GM12875 (cell line): ENCODE data around the gene NDFIP1.

ENCODE experiments used
- H3K4me3 ChIP-seq: one replicate; pipeline ENCODE4 v1.5.1; 2011; ENCODE audit warnings: low read depth, low read length, control low read depth
- TF ChIP-seq, protein P1 (sequence below): IDR thresholded peaks from 2 replicates; pipeline ENCODE4 v1.5.1; 2011; ENCODE audit warnings: low read depth, mild to moderate bottlenecking, control low read depth, inconsistent platforms, low read length, moderate library complexity, borderline replicate concordance; ENCODE audit not compliant: insufficient read depth

The NDFIP1 gene

DNA sequence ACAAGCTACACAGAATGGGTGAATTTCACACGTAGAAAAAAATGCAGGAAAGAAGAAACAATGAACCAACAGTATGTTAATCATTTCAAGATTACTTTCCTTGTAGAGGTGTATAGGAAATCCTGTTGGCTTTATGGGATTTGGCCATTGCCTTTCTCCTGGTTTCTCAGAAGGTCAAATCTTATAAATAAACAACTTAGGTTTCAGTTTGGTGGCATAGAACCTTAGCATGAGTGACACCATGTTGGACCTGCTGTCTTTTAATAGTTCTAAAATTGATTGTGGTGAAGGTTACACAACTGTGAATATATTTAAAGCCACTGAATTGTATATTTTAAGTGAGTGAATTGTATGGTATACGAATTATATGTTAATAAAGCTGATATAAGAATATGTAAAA lies 16.7 kb upstream of the NDFIP1 start:
- TF ChIP-seq, protein P1, sequence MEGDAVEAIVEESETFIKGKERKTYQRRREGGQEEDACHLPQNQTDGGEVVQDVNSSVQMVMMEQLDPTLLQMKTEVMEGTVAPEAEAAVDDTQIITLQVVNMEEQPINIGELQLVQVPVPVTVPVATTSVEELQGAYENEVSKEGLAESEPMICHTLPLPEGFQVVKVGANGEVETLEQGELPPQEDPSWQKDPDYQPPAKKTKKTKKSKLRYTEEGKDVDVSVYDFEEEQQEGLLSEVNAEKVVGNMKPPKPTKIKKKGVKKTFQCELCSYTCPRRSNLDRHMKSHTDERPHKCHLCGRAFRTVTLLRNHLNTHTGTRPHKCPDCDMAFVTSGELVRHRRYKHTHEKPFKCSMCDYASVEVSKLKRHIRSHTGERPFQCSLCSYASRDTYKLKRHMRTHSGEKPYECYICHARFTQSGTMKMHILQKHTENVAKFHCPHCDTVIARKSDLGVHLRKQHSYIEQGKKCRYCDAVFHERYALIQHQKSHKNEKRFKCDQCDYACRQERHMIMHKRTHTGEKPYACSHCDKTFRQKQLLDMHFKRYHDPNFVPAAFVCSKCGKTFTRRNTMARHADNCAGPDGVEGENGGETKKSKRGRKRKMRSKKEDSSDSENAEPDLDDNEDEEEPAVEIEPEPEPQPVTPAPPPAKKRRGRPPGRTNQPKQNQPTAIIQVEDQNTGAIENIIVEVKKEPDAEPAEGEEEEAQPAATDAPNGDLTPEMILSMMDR, result no peak
- no peak overlapping the region for H3K4me3 ChIP-seq

DNA sequence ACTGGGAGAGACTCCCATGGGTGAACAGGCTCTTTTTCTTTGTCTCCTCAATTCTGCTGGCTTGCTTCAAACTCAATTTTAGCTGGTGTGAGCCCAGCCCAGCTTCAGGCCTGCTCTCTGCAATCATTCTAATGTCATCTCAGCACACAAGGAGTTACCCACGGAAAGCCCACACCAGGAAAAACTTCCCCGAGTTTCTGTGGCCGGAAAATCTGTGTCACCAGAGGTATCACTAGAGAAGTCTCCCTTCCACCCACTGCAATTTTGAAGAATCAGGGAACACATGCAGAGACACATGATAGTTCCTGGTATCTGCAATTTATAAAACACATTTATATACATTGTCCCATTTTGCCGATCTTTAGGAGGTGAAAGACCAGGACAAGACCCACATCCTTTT lies 13.5 kb upstream of the NDFIP1 start:
- TF ChIP-seq, protein P1, result no peak
- H3K4me3 ChIP-seq, result no peak overlapping the region

DNA sequence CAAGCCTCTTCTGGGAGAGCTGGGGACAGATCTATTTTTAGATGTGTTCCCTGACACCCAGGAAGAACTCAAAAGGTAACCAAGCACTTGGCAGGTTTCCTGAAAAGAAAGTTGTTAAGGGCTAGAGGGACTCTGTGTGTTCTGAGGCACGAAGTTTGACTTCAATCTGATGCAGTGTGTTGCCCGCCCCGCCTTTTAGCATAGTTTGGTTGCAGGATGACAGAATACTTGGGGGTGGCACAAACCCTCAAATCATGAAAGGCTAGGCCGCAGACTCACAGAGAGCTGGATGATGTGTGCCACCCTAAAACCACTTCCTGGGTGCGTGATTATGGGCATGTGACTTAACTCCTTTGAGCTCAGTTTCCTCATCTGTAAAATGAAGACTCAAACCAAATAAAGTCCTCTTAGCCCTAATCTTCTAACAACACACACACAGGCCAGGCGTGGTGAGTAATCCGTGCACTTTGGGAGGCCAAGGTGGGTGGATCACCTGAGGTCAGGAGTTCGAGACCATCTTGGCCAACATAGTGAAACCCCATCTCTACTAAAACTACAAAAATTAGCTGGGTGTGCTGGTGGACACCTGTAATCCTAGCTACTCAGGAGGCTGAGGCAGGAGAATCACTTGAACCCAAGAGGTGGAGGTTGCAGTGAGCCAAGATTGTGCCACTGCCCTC lies 12.8 kb upstream of the NDFIP1 start:
- H3K4me3 ChIP-seq, result no peak overlapping the region
- TF ChIP-seq, protein P1, result no peak

DNA sequence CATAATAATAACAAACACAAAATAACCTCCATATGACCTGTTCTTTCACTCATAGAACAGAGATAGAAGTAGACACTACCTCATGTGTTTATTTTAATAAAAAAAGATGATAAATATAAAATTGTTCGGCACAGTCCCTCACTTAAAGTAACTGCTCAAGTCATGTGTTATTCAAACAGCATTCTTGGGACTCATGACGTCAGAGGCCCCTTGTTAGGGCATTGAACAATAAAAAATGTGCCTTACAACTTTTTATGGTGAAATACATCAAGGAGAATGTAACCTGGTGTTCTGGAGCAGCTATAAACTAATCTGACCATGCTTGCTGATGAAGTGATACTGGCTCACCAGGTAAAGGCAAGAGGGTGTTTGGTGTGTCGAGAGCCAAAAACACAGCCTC lies 12.2 kb upstream of the NDFIP1 start:
- TF ChIP-seq, protein P1, result no peak
- H3K4me3 ChIP-seq, result no peak overlapping the region

DNA sequence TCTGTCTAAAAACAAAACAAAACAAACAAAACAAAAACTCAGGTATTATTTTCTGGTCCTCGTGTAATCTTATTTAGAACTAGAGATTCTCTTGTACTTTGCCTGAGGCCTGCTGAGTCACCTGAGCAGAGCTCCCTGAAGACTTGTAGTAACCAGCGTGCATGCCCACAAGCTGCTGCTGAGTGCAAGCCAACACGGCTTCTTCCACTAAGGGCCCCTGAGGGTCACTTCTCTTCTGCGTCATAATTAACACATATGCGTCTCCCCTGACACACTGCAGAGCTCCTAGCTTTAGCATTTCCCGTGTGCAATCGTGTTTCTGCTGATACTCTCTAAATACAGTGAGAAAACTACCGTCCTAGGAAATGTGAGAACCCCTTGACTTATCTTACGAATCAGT lies 10.9 kb upstream of the NDFIP1 start:
- no peak overlapping the region for H3K4me3 ChIP-seq
- TF ChIP-seq, protein P1, result no peak

DNA sequence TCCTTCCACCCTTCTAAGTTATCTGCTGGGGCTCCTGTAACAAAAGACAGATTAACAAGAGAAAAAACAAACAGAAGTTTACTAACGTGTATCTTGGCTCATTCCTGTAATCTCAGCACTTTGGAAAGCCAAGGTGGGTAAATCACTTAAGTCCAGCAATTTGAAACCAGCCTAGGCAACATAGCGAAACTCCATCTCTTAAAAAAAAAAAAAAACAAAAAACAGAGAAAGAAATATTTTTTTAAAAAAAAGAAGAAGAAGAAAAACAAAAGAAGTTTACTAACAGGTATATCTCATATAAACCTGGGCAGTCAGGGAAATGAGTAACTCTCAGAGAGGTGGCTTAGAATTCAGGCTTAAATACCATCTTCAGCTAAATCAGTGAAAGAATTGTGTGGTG lies 10.3 kb upstream of the NDFIP1 start:
- H3K4me3 ChIP-seq, result no peak overlapping the region
- TF ChIP-seq, protein P1, result no peak

DNA sequence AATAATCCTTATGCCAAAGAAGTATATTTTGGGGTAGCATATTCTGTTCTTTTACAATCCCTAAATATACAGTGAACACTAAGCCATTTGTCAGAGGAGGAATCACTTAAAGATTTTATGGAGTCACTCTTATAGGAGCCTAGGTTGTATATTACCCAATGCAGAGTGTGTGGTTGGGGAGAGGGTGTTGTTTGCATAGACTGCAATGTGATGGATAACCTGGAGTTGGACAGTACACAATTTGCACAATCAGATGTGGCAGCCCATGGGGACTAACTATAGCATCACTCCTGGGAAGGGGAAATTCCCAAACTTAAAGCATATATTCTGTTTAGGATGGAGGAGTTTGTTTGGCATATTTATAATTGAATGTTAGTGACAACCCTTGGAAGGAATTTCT lies 9.6 kb upstream of the NDFIP1 start:
- no peak overlapping the region for H3K4me3 ChIP-seq
- TF ChIP-seq, protein P1, result no peak
